Midbrain (tissue), 1 donor: ENCODE data around the gene COL6A1.
"Not testable (repeated sequence)": the region's sequence is repeated elsewhere in the genome, so short reads cannot be mapped to it uniquely, and the experiment has no call there.

ENCODE experiments used
- DNase-seq: peaks from one replicate; lab custom pipeline; 2025; lab: John Stamatoyannopoulos, UW

COL6A1 gene

DNA sequence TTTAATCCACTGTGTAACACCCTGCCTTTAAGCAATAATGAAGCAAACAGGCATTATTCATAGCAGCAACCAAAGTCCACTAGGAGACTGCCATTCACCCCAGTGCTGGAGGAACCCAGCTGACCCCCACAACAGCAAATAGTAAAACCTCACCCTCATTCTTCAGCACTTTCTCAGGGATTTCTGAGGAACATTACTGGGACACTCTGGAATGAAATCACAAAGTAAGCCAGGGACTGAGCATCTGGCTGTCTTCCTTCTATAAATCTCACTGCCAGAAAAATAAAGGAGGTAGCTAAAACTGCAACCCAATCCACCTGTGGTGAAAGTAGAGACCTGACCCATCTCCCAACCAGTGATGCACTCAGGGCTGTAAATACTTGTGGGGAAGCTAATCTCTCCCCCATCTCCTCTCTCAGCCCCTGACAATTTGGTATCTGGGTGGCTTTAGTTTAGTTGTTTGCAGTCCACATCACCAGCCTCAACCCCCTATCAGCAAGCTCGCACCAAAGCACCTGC is 47.1 kb downstream of the COL6A1 start:
- DNase-seq: no peak

DNA sequence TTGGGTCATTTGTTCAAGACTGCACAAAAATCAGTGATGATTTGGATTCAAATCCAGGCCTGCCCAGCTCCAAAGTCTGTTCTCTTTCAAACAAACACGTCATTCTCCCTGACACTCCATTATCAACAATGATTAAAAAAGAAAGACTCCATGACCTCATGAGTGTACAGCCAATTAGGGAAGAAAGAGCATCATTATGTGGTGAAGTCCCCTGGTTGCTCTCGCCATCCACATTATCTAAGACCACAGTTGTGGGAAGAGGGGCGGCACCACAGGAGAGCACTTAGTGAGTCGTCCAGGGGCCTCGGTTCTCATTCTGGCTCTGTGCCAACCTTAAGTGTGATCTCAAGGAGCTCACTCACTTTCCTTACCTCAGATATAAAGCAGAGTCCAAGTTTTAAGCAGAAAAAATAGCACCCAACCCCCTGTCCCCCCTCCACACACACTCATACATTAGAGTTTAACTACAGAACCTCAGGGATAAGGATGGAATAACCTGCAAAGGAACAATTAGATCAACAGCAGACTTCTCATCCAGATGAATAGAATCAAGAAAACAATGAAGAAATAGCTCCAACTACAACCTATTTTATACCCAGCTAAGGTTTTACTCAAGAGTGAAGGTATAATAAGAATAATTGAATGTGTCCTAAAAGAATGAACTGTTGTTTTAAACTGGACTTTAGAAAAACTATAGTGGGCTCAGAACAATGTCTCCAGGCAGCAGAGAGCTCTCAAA is 47.8 kb downstream of the COL6A1 start:
- no peak for DNase-seq

DNA sequence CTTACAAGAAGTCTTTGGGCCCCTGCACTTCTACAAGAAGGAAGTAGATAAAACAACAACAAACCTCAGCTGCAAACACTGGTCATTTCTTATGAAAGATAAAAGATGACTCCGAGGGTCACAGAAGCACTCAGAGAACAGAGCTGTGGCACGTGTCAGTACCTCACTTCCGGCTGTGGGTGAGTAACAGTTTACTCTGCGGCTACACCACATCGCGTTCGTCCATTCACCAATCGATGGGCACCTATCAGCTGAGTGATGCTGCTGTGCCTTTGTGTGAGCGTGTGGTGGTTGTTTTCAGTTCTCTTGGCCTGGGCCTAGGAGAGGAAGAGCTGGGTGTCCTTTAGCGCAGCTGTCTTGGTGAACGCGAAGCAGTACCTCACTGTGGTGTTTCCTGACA is 49.9 kb downstream of the COL6A1 start:
- DNase-seq: no peak

DNA sequence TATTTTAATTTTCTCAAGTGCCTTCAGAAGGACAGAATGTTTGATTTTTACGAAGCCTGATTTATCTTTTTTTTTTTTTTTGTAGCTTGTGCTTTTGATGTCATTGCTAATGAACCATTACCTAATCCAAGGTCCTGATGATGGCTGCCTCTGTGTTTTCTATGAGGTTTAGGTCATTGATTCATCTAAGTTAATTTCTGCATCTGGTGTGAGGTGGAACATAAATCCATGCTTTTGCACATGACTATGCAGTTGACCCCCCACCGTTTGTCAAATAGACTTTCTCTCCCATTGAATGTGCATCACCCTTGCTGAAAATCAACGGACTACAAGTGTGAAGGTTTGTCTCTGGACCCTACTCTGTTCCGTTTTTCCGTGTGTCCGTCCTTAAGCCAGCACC is 50.5 kb downstream of the COL6A1 start:
- DNase-seq: no peak

DNA sequence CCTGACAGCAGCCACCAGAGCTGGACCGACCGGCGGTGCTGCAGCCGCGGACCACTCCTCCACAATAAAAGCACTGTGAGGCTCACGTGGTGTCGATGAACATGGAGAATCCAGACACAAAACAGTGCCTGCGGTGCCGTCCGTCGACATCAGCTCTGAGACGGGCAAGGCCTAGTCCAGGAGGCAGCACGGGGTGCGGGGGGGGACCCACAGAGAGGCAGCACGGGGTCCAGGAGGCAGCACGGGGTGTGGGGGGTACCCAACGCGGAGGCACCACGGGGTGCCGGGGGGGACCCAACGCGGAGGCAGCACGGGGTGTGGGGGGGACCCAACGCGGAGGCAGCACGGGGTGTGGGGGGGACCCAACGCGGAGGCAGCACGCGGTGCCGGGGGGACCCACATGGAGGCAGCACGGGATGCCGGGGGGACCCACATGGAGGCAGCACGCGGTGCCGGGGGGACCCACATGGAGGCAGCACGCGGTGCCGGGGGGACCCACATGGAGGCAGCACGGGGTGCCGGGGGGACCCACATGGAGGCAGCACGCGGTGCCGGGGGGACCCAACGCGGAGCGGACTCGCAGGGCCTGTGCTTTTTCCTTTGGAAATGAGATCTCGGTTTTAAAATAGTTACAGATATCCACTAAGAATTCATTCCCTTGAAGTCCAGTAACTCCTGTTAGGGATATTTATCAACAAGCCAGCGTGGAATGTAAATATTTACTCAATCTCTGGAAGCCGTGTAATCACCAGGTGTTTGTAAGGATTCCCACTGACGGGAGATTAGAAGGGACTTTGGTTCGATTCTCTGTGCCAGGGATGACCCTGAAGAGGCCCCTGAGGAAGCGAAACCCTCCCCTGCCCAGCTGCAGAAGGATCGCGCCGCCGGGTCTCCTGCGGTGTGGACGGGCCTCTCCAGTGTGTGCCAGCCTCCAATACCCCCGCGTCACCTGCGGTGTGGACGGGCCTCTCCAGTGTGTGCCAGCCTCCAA is 52.1 kb downstream of the COL6A1 start:
- no peak for DNase-seq

DNA sequence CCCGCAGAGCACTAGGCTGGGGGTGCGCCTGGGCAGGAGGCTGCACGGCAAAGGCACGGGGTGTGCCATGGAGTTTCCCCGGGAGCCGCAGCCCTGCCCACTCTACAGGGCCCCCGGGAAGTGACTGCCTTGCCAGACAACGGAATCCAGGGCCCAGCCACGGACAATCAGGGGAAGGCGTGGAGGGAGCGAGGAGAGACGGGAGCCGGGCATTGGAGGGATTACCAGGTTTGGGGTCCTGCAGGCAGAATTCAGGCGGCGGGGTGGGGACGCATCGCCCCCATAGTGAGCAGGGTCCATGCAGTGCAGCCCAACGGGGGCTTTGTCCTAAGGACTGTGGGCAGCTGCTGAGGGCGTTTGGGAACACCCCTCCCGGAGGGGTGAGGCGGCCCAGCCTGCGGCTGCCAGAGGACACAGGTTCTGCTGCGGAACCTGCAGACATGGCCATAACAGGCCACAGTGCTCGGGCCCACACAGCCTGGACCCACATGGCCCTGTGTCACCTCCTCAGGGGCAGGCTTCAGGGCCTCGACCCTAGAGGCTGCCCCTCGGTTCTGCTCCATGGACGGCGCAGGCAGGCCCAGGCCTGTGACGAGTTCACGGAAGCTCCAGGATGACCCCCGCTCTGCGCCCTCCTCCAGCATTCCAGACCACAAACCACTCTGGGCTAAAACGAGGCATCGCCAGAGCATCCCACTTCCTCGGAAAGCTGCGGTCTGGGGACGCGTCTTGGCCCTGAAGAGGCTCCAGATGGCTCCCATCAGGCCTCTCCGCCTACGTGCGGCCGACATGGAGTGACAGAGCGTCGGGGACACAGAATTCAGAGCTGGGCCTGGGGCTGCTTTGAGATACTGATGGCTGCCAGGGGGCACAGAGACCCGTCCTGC is 54.5 kb downstream of the COL6A1 start:
- no peak for DNase-seq

DNA sequence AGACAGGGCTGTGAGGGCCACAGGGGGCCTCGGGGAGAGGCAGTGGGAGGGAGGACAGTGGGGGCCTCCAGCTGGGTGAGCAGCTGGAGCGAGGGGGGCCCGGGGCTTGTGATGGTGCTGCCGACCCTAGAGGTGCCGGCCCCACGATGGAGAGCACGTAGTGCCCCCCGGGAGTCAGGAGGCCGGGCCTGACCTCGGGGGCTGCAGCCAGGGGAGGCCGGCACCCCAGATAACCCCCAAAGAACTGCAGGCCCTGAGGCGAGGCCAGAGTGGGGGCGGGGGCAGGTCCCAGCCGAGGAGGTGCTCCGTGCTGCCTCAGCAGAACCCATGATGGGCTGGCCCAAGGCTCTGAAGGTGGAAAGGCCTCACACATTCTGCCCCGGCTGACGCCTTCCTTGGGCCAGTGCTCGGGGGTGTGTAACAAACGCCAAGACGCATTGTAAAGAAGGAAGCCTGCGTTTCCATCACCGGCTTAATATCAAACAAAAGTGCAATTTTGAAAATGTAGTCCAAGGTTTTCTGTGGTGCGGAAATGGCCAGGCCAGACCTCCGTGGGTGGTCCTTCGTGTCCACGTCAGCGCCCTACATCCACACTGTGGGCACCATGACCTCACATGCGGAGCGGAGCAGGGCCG is 55.2 kb downstream of the COL6A1 start:
- no peak for DNase-seq

DNA sequence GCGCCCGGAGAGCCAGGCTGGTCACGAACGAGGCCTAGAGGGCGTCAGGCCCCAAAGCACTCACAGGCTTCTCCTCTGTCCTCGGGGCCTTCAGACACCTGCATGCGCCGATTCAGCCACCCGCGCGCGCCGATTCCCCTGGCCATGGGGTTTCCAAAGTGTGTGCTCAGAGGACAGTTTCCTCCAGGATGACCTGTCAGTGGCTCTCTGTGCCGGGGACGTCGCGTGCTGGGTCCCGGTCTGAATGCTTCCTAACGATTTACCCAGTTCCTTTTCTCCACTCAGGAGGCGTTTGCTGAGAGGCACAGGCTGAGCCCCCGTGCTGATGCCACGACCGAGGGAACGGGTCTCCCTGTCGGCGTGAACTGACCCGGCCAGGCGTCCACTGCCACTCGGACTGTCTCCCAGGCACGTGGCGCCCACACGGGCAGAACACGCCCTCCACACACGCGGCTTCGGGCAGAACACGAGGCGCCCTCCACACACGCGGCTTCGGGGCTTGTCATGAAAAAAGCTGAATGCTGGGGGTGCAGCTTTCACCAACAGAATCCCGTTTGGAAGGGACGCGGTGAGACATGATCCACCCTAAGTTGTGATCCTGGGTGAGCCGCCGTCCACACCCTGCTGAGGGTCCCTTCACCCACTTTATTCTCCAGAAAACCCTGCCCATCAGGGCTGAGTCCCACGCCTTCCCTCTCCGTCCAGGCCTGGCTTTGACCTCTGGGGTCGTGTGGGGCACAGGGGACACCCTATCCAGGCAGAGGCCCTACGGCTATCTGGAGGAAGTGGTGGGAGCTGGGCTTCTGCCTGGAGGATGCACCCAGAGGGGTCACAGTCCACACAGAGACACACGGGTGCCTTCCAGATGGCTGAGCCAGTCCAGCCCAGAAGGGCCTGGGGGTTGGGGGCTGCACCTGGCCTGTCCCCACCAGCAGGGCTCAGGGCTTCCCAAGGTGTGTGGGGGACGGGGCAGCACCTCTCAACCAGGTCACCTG is 56.1 kb downstream of the COL6A1 start:
- DNase-seq: no peak

DNA sequence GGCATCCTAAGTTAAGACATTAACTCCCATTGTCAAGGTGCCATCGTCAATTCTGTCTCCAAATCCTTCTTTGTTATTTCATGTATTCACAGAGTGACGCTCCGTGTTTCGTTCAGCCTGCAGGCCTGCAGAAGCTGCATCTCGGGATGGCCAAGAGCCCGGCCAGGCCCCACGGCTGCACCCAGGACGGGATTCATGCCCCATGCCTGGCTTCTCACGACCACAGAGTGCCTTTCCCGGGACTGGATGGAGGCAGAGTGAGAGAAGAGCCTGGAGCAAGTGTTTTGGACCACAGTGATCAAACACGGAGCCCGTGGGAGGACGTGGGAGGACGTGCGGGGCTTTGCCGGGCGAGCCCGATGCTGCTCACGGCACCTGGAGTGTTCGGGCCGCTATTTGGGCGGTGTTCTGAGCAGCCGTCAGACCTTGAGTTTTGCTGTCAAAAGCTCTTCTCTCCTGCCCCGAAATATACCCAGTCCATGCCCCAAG is 56.8 kb downstream of the COL6A1 start:
- DNase-seq: no peak

DNA sequence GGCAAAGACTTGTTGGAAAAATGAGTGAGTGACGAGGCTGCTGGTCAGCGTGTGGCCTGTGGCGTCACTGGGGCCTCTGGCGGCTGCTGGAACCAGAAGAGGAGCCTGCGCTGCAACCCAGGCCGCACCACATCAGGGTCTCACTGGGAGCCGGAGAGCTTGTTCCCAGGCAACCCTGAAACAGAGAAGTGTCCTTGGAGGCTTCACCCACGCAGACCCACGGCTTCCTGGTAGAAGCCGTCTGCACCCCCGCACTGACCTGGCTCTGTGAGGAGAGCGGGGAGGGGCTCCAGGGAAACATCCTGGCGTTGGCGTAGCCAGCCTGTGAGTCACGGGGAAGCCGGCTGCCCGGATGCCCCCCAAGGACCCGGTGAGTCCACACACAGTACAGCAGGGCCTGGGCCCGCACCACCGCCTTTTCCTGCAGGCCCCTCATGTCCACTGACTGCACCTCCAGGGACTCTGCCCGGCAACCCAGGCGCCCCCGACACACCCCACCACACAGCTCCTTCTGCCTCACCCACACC is 57.4 kb downstream of the COL6A1 start:
- DNase-seq: no peak

DNA sequence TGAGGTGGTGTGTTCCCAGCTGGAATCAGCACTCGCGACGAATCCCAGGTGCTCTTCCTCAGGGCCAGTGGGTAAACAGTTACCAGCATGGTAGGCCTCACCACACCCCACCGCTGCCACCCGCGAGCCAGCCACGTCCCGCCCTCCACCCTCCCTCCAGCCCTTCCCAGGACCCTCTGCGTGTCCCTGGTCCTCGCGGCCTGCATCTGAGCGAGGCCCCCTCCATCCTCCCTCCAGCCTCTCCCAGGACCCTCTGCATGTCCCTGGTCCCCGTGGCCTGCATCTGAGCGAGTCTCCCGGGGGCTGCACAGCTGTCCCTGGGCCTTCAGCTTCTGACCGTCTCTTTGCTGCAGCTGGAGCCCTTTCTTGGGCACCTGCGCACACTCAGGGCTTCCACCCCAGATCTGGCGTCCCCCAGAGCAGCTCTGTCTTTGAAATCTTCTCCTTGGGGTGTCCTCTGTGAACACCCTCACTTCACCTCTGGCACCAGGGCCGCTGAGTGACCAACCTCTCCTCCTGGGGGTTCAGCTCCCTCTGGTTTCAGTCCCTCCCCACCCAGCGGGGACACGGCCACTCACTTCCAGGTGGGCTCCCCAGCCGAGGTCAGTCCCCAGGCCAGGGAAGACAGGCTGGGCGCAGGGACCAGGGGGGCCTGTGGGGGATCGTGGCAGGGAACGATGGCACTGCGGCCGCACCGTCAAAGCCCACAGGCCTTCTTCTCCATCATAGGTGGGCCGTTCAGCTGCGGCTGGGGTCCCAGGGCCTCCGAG is 58.5 kb downstream of the COL6A1 start:
- no peak for DNase-seq

DNA sequence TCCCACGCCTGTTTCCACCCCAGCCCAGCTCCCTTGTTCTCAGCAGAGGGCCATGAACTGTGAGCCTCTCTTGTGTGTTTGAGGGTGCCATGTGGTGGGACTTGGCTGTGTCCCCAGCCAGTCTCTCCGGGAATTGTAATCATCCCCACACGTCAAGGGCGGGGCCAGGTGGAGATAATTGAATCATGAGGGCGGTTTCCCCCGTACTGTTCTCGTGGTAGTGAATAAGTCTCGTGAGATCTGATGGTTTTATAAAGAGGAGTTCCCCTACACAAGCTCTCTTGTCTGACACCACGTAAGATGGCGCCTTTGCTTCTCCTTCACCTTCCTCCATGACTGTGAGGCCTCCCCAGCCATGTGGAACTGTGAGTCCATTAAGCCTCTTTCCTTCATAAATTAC is 59.1 kb downstream of the COL6A1 start:
- no peak for DNase-seq

DNA sequence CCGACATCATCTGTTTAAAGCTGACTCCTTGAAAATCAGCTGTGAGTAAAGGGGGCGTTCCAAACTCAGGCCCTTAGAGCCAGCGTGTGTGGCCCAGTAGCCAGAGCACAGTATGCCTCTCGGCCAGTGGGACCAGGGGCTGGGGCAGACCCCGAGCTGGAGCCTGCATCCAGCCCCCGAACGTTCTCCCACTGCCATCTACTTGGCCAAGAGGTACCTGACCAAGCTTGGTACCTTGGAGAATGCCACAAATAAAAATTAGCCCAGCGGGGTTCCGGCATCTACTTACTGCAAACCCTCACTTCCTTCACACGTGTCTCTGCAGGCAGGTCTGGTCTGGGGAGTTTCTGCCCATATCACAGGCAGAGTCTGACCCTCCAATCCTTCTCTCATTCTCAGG is 59.6 kb downstream of the COL6A1 start:
- DNase-seq: no peak

DNA sequence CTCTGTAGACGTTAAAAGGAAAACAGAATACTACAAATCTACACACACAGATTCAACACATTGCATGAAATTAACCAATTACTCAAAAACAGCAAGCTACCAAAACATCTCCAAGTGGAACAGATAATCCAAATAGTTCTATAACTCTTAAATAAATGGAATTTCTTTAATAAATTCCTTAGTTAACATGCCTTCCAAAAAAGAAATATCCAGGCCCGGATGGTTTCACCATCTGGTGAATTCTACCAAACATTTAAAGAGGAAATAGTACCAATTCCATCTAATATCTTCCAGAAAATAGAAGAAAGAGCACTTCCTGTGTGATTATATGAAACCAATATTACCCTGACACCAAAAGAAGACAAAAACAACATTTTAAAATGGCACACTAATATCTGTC is 63.6 kb downstream of the COL6A1 start:
- no peak for DNase-seq

DNA sequence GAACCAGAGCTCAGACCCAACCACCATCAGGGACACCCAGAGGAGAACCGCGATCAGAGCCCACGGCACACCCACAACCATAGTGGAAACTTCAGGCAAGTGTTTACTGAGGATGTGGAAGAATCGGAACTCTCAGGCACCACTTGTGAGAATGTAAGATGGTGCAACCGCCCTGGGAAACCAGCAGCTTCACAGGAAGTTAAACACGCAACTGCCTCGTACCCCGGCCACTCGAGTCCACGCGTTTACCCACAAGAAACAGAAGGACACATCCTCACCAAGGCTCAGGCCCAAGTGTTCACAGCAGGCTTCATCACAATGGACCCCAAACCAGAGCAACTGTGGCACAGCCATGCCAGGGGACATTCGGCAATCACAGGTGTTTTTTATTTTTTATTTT is 64.9 kb downstream of the COL6A1 start:
- DNase-seq: no peak

DNA sequence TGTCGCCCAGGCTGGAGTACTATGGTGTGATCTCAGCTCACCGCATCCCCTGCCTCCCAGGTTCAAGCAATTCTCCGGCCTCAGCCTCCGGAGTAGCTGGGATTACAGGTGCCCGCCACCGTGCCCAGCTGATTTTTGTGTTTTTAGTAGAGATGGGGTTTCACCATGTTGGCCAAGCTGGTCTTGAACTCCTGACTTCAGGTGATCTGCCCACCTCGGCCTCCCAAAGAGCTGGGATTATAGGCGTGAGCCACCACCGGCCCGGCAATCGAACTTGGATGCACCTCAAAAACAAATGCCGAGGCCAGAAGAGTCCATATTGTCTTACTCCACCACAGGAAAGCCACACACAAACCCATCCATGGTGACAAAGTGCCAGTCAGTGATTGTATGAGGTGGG is 65.3 kb downstream of the COL6A1 start:
- not testable (repeated sequence) for DNase-seq

DNA sequence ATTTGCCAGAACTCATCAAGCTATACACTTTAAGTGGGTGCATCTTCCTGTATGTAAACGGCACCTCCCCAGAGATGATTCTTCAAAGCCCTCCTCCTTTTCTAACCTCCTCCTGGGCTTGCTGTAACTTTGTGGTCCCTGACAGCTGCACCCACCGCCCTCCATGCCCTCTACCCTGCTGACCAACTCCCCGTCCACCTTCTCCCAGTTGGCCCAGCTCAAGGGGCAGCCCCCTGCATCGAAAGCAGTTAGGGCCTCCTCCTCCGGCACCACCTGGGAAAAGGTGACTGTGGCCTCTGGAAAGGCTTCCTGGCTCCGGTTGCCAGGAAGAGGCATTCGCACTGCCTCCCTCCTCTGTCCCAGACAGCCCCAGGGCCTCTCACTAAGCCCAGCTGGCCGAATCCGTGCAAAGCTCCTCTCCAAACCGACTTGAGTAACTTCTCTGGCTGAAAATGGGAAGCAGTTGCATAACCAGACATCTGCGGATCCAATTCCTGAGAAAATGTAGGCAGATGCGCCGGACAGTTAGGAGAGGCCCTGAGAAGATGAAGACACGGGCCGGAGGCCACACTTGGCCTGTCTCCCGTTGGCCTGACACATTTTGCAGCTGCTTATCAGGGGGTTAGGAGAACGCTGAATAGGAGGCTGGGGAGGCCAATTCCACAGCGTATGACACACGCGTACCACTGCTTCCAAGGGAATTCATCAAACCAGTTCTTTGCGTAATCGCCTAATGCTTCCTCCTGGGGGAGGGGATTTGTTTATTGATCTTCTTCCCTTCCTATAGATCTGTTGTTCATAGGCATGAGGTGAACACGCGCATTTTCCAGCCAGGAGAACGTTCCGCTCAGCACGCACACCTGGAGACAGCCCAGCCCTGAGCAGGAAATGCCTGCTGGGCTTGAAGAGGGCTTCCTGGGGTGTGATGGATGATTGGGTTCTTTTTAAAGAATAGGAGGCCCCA is 67.6 kb downstream of the COL6A1 start:
- no peak for DNase-seq
